ENCODE results near the gene FBXO48.

Gene FBXO48

DNA sequence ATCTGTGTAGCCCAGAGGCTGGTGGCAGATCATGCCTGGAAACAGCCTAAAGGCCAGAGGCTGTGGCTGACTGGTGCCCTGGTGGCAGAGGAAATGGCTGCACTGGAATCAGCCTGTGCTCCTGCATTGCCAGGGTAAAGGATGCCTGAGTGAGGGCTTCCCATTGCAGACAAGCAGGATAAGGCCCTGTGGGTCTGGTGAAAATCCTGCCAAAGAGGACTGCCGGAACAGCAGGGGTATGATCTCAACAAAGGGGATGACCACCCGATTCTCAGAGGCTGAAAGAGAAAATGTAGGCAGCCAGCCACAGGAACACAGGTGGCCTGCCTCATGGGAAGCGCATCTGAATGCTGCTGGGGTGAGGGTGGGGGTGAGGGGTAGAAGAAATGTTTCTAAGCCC lies 48.2 kb downstream of the FBXO48 start:
- Histone ChIP-seq H3K4me3 (ENCODE audit: low read depth in 1 of 2, low read length in 2 of 2) (no peak overlapping the region), H3K36me3 (ENCODE audit: control insufficient read depth in 1 of 2, insufficient read depth in 2 of 2, low read length in 2 of 2) (no peaks in the 10 kb centered on the region), H3K4me1 (ENCODE audit: control insufficient read depth in 1 of 2, insufficient read depth in 2 of 2, low read length in 2 of 2) (no peaks in the 10 kb centered on the region), H3K27ac (ENCODE audit: low read length) (no peak overlapping the region), H3K9me3 (ENCODE audit: control insufficient read depth in 1 of 2, low read length in 2 of 2) (no peaks in the 10 kb centered on the region), H3K27me3 (ENCODE audit: low read depth, low read length) (no peaks in the 10 kb centered on the region)

DNA sequence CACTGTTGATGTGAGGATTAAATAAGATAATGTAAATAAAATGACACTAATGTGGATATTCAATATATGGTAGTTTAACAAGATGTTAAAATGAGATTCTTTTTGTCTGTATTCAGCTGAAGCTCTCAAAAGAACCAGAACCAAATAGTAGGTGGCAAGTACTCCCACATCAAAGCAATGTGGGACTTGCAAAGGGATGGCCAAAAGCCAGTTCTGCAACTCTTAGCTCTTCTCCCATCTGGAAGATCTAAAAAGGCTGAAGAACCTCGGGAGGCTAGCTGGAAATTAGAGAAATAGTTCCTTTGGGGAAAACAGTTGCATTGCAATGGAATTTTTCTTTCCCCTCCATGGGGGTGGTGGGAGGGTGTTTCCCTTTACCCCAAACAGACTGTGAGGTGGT lies 48.7 kb downstream of the FBXO48 start:
- no peaks in the 10 kb centered on the region for H3K27me3 ChIP-seq (ENCODE audit: low read depth, low read length)
- H3K4me3 ChIP-seq (ENCODE audit: low read depth in 1 of 2, low read length in 2 of 2) = no peak overlapping the region
- no peak overlapping the region for H3K27ac ChIP-seq (ENCODE audit: low read length)
- no peaks in the 10 kb centered on the region for H3K36me3 ChIP-seq (ENCODE audit: control insufficient read depth in 1 of 2, insufficient read depth in 2 of 2, low read length in 2 of 2)
- no peaks in the 10 kb centered on the region for H3K4me1 ChIP-seq (ENCODE audit: control insufficient read depth in 1 of 2, insufficient read depth in 2 of 2, low read length in 2 of 2)
- no peaks in the 10 kb centered on the region for H3K9me3 ChIP-seq (ENCODE audit: control insufficient read depth in 1 of 2, low read length in 2 of 2)

DNA sequence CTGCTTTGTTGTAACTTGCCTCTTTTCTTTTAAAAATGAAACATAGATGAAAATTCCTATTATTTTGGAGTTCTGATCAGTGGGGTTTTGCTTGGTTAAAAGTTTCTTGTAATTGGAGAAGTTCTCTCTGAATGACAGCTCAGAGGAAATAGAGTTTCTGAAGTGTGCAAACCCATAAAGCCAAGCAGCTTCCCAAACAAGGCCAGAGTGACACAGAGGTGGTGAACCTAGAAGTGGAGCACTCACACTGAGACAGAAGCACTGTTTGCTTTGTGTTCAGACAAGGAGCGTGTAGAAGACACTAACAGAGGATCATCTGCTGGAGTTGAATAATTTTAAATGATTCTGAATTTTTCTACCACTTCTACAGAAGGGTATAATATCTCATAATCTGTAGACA lies 49.2 kb downstream of the FBXO48 start:
- H3K9me3 ChIP-seq (ENCODE audit: control insufficient read depth in 1 of 2, low read length in 2 of 2) = no peaks in the 10 kb centered on the region
- H3K36me3 ChIP-seq (ENCODE audit: control insufficient read depth in 1 of 2, insufficient read depth in 2 of 2, low read length in 2 of 2) = no peaks in the 10 kb centered on the region
- no peaks in the 10 kb centered on the region for H3K4me1 ChIP-seq (ENCODE audit: control insufficient read depth in 1 of 2, insufficient read depth in 2 of 2, low read length in 2 of 2)
- no peak overlapping the region for H3K27ac ChIP-seq (ENCODE audit: low read length)
- no peak overlapping the region for H3K4me3 ChIP-seq (ENCODE audit: low read depth in 1 of 2, low read length in 2 of 2)
- no peaks in the 10 kb centered on the region for H3K27me3 ChIP-seq (ENCODE audit: low read depth, low read length)

DNA sequence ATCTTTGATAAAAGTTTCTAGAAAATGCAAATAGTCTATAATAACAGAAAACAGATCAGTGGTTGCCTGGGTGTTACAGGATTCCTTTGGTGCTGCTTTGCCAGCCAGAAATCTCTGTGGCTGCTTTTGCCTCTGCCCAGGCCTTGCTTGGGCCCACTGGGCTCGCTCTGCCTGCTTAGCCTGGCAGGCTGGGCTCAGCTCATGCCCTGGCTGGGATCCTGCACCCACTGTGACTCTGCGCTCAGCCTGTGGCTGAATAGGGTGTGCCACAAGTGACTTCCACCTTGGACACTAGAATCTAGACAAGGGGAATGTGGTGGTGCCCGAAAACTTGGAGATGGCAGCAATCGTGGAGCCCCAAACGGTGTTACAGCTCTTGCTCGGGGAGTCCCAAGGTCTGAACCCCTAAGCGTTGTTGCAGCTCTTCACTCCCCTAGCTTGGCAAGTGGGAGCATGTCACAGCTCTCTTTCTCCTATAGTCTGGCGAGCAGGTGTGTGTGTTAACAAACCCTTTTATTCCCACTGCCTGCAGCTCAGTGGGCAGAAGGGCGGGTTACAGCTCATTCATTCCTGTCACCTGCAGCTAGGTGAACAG lies 50.9 kb downstream of the FBXO48 start:
- Histone ChIP-seq H3K4me1 (ENCODE audit: control insufficient read depth in 1 of 2, insufficient read depth in 2 of 2, low read length in 2 of 2) (no peaks in the 10 kb centered on the region), H3K27ac (ENCODE audit: low read length) (no peak overlapping the region), H3K4me3 (ENCODE audit: low read depth in 1 of 2, low read length in 2 of 2) (no peak overlapping the region), H3K27me3 (ENCODE audit: low read depth, low read length) (no peaks in the 10 kb centered on the region), H3K9me3 (ENCODE audit: control insufficient read depth in 1 of 2, low read length in 2 of 2) (no peaks in the 10 kb centered on the region), H3K36me3 (ENCODE audit: control insufficient read depth in 1 of 2, insufficient read depth in 2 of 2, low read length in 2 of 2) (no peaks in the 10 kb centered on the region)

DNA sequence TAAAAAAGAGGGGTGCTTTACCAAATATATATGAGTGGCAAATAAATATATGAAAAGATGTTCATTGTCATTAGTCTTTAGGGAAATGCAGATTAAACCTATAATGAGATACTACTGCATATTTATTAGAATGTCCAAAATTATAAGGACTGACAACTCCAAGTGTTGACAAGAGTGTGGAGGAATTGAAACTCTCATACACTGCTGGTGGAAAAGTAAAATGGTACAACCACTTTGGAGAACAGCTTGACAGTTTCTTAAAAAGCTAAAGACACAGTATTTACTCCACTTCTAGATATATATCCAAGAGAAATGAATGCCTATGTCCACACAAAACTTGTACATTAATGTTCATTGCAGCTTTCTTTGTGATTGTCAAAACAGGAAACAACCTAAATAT lies 51.6 kb downstream of the FBXO48 start:
- Histone ChIP-seq H3K27ac (ENCODE audit: low read length) (no peak overlapping the region), H3K4me3 (ENCODE audit: low read depth in 1 of 2, low read length in 2 of 2) (no peak overlapping the region), H3K4me1 (ENCODE audit: control insufficient read depth in 1 of 2, insufficient read depth in 2 of 2, low read length in 2 of 2) (no peaks in the 10 kb centered on the region), H3K36me3 (ENCODE audit: control insufficient read depth in 1 of 2, insufficient read depth in 2 of 2, low read length in 2 of 2) (no peaks in the 10 kb centered on the region), H3K27me3 (ENCODE audit: low read depth, low read length) (no peaks in the 10 kb centered on the region), H3K9me3 (ENCODE audit: control insufficient read depth in 1 of 2, low read length in 2 of 2) (no peaks in the 10 kb centered on the region)

DNA sequence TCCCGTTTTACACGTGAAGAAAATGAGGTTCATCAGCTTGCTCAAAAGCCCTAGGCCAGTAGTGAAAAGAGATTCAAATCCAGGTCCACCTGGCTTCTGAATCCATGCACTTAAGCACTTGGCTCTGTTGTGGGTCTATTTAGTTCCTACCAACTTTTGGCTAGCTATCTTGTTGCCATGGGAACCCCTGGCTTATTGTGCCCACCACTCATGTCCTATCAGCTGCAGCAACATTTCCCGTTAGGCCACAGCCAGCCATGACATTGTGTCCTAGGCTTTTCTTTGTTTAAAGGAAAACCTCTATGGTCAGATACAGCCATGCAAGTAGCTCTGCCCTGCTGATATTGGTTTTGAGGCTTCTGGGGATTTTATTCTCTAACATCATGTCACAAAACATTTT lies 52.2 kb downstream of the FBXO48 start:
- no peak overlapping the region for H3K27ac ChIP-seq (ENCODE audit: low read length)

DNA sequence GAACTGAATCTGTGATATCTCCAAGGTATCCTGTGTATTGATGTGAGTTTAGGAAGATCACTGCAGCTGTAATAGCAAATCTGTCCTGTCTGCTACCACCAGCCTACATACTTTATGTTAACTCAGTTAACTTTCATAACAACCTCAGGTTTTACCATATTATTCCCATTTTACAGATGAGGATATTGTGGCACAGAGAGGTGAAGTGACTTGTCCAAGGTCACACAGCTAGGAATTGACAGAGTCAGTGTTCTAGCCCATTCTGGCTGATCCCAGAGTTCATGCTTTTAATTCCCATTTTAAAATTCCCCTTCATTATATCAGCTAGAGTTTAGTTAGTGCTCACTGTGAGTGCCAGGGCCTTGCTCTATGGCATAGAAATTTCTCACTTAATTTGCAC lies 52.6 kb downstream of the FBXO48 start:
- H3K4me3 ChIP-seq (ENCODE audit: low read depth in 1 of 2, low read length in 2 of 2) = no peak overlapping the region
- H3K36me3 ChIP-seq (ENCODE audit: control insufficient read depth in 1 of 2, insufficient read depth in 2 of 2, low read length in 2 of 2) = no peaks in the 10 kb centered on the region
- H3K9me3 ChIP-seq (ENCODE audit: control insufficient read depth in 1 of 2, low read length in 2 of 2) = no peaks in the 10 kb centered on the region
- no peaks in the 10 kb centered on the region for H3K4me1 ChIP-seq (ENCODE audit: control insufficient read depth in 1 of 2, insufficient read depth in 2 of 2, low read length in 2 of 2)
- no peaks in the 10 kb centered on the region for H3K27me3 ChIP-seq (ENCODE audit: low read depth, low read length)
- no peak overlapping the region for H3K27ac ChIP-seq (ENCODE audit: low read length)

More for the DNA sequence above, 52.2 kb downstream of the FBXO48 start:
- Histone ChIP-seq H3K9me3 (ENCODE audit: control insufficient read depth in 1 of 2, low read length in 2 of 2) (no peaks in the 10 kb centered on the region), H3K4me1 (ENCODE audit: control insufficient read depth in 1 of 2, insufficient read depth in 2 of 2, low read length in 2 of 2) (no peaks in the 10 kb centered on the region), H3K27me3 (ENCODE audit: low read depth, low read length) (no peaks in the 10 kb centered on the region), H3K36me3 (ENCODE audit: control insufficient read depth in 1 of 2, insufficient read depth in 2 of 2, low read length in 2 of 2) (no peaks in the 10 kb centered on the region), H3K4me3 (ENCODE audit: low read depth in 1 of 2, low read length in 2 of 2) (no peak overlapping the region)

DNA sequence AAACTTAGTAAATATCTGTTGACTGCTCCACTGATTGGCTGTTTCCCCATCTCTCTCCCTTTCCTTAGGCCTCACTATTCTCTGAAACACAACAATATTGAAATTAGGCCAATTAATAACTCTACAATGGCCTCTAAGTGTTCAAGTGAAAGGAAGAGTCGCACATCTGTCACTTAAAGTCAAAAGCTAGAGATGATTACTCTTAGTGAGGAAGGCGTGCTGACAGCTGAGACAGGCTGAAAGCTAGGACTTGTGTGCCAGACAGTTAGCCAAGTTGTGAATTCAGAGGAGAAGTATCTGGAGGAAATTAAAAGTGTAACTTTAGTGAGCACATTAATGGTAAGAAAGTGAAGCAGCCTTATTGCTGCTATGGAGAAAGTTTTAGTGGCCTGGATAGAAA lies 53.6 kb downstream of the FBXO48 start:
- H3K36me3 ChIP-seq (ENCODE audit: control insufficient read depth in 1 of 2, insufficient read depth in 2 of 2, low read length in 2 of 2) = no peaks in the 10 kb centered on the region
- H3K4me1 ChIP-seq (ENCODE audit: control insufficient read depth in 1 of 2, insufficient read depth in 2 of 2, low read length in 2 of 2) = no peaks in the 10 kb centered on the region
- H3K27me3 ChIP-seq (ENCODE audit: low read depth, low read length) = no peaks in the 10 kb centered on the region
- no peak overlapping the region for H3K4me3 ChIP-seq (ENCODE audit: low read depth in 1 of 2, low read length in 2 of 2)
- no peak overlapping the region for H3K27ac ChIP-seq (ENCODE audit: low read length)
- H3K9me3 ChIP-seq (ENCODE audit: control insufficient read depth in 1 of 2, low read length in 2 of 2) = no peaks in the 10 kb centered on the region

DNA sequence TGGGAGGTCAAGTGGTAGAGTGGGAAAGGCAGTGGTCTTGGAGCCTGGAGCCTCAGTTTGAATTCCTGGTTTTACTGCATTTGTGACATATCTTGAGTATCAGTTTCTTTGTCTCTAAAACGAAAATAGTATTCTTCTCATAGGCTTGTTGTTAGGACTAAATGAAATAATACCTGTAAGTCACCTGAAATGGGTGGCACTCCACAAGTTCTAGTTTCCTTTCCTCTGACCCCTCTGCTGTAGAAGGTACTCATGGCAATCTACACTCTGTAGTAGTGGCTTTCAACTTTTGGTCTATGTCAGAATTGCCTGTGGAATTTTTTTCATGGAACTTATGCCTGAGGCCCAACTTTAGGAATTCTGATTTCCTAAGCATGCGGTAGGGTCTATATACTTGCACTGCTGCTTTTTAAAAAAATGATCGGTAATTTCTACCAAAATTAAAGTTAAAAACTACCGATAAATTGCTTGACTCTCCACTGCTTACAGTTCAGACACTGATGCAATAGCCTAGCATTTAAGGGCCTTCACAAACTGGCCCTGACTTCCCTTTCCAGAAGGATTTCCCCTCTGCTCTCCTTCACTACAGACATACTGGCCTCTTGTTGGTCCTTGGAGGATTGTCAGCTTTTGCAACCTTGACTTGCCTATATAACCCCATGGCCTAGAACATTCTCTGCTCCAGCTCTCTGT lies 54.8 kb downstream of the FBXO48 start:
- no peaks in the 10 kb centered on the region for H3K4me1 ChIP-seq (ENCODE audit: control insufficient read depth in 1 of 2, insufficient read depth in 2 of 2, low read length in 2 of 2)
- no peak overlapping the region for H3K4me3 ChIP-seq (ENCODE audit: low read depth in 1 of 2, low read length in 2 of 2)
- H3K9me3 ChIP-seq (ENCODE audit: control insufficient read depth in 1 of 2, low read length in 2 of 2) = no peaks in the 10 kb centered on the region
- no peaks in the 10 kb centered on the region for H3K36me3 ChIP-seq (ENCODE audit: control insufficient read depth in 1 of 2, insufficient read depth in 2 of 2, low read length in 2 of 2)
- no peaks in the 10 kb centered on the region for H3K27me3 ChIP-seq (ENCODE audit: low read depth, low read length)
- no peak overlapping the region for H3K27ac ChIP-seq (ENCODE audit: low read length)

DNA sequence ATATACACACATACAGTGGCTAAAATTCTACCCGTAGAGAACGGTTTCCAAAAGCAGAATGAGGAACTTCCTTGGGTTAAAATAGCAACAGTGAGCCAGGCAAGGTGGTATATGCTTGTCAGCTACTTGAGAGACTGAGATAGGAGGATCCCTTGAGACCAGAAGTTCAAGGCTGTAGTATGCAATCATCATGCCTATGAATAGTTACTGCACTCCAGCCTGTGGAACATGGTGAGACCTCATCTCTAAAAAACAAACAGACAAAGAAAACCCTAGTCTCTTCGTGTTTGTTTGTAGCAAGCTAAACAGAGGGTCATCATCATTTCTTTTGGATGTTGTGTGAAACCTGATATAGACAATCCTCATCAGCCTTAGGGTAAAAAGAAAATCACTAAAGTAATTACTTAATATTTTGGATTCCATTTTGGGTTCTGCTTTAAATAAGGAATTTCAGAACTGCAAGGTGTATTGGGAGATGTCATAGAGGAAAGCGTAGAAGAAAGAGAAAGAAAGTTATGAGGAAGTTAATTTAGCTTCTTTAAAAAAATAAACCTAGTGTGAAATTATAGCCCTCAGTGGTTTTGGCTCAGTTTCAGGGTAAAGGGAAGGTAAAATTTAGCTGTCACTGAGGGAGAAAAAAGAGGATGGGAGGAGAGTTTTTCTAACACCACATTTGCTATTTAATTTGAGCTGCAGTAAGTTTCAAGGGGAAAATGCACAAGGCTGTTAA lies 55.5 kb downstream of the FBXO48 start:
- Histone ChIP-seq H3K4me3 (ENCODE audit: low read depth in 1 of 2, low read length in 2 of 2) (no peak overlapping the region), H3K4me1 (ENCODE audit: control insufficient read depth in 1 of 2, insufficient read depth in 2 of 2, low read length in 2 of 2) (no peaks in the 10 kb centered on the region), H3K27ac (ENCODE audit: low read length) (no peak overlapping the region)

More for the DNA sequence above, 55.5 kb downstream of the FBXO48 start:
- Histone ChIP-seq H3K36me3 (ENCODE audit: control insufficient read depth in 1 of 2, insufficient read depth in 2 of 2, low read length in 2 of 2) (no peaks in the 10 kb centered on the region), H3K27me3 (ENCODE audit: low read depth, low read length) (no peaks in the 10 kb centered on the region), H3K9me3 (ENCODE audit: control insufficient read depth in 1 of 2, low read length in 2 of 2) (no peaks in the 10 kb centered on the region)
